HG02623 (cell line): ENCODE measurements around the gene MCHR1.

Source experiments
- ATAC-seq: cut with Tn5 transposase; IDR thresholded peaks from one replicate; pipeline ENCODE4 v1.9.1; 2021; ENCODE audit warnings: moderate library complexity; ENCODE audit not compliant: unreplicated experiment

Gene MCHR1

GRCh38 chr22:40723396-40723933 is 44.2 kb downstream of the MCHR1 start:
- ATAC-seq, result no peak

- ATAC-seq, result no peak
Measured at GRCh38 chr22:40726514-40726913, 47.2 kb downstream of the MCHR1 start.

- ATAC-seq, result no peak
Measured at GRCh38 chr22:40727070-40727963, 48.0 kb downstream of the MCHR1 start.

GRCh38 chr22:40727964-40728615 is 48.8 kb downstream of the MCHR1 start:
- no peak for ATAC-seq

GRCh38 chr22:40728731-40729189 is 49.5 kb downstream of the MCHR1 start:
- no peak for ATAC-seq

GRCh38 chr22:40729284-40729683 is 50.0 kb downstream of the MCHR1 start:
- no peak for ATAC-seq
